GM18951 (cell line): Measurements from ENCODE around the gene PPP2R5A.
"Not testable (repeated sequence)": the region's sequence is repeated elsewhere in the genome, so short reads cannot be mapped to it uniquely, and the experiment has no call there.

Experiments used
- POLR2A ChIP-seq: IDR thresholded peaks from 4 replicates; pipeline ENCODE4 v1.6.1; 2011; ENCODE audit warnings: mild to moderate bottlenecking; ENCODE audit not compliant: insufficient read length, insufficient read depth; ENCODE audit errors: extremely low read depth
- in situ Hi-C: fragments of 300-500 bp; cut with MboI; formaldehyde crosslinking; loops from one replicate; pipeline ENCODE4 v1.12.0; 2022; ENCODE audit warnings: low sequenced_read_pairs, mixed read lengths, inconsistent platforms; ENCODE audit not compliant: unreplicated experiment

PPP2R5A gene

GRCh38 chr1:212294983-212295382 is 9.8 kb downstream of the PPP2R5A start:
- no peak for TF ChIP-seq POLR2A
- in situ Hi-C loops = no loop called here

- in situ Hi-C loops = no loop called here
- no peak for TF ChIP-seq POLR2A
These were observed 10.4 kb downstream of the PPP2R5A start for GRCh38 chr1:212295579-212295978.

DNA sequence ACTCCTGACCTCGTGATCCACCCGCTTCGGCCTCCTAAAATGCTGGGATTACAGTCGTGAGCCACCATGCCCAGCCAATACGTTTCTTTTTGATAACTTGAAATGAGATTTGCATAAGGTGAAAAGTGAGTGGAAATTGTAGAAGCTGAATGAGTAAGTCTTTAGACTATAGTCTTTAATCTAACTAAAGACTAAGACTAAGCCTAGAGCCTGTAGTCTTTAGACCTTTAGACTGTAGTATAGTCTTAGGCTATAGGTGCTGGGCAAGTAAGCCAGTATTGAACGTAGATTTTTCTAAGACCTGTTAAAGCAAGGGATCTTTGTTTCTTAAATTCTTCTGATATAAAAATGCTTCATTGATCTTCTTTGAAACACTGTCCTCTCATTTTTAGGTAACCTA is 12.1 kb downstream of the PPP2R5A start:
- TF ChIP-seq POLR2A = no peak

DNA sequence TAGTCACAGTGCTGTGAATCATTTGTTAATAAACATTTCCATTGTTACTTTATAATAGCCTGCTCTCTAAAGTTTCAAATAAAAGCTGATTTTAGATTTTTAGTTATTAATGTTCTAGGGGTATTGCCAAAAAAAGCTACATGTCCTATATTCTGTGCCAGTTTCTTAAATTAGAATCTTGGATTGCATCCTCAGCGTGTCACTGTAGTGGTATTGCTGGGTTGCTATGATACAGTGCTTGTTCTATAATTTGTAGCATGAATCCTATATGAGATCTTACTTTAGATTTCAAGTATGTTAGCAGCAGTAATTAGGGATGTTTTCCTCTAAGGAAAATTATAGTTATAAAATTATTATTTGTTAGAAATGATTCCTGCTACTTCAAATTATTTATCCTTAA is 16.4 kb downstream of the PPP2R5A start:
- in situ Hi-C loops = no loop called here

More for the DNA sequence above, 12.1 kb downstream of the PPP2R5A start:
- in situ Hi-C loops = no loop called here

DNA sequence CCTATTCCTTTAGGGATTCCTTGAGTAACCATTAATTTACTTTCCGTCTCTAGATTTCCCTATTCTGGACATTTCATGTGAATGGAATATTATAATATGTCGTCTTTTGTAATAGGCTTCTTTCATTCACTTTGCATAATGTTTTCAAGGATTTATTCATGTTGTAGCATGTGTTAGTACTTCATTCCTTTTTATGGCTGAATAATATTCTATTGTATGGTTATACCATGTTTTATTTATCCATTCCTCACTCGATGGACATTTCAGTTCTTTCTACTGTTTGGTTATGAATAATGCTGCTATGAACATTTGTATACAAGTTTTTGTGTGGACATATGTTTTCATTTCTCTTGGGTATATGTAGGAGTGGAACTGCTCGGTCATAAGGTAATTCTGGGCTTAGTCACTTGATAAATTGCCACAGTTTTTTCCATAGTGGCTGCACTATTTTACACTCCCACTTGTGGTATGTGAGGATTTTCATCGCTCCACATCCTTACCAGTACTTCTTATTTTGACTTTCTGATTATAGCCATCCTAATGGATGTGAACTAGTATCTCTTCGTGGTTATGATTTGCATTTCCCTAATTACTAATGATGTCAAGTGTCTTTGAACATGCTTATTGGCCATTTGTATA is 17.7 kb downstream of the PPP2R5A start:
- TF ChIP-seq POLR2A = no peak
- in situ Hi-C loops = no loop called here

More for the DNA sequence above, 16.4 kb downstream of the PPP2R5A start:
- no peak for TF ChIP-seq POLR2A

DNA sequence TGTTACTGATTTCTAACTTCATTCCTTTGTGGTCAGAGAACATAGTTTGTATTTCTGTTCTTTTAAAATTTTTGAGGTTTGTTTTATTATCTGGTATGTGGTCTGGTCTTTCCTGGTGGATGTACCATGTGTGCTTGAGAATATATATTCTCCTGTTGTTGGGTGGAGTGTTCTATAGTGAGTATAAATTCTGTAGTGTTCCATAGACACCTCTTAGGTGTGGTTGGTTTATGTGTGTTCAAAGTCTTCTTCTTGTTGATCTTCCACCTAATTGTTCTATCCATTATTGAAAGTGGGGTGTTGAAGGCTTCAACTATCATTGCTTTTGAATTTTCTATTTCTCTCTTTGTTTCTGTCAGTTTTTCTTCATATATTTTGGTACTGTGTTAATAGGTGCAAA is 20.1 kb downstream of the PPP2R5A start:
- in situ Hi-C loops = no loop called here
- no peak for TF ChIP-seq POLR2A

GRCh38 chr1:212305984-212306452 is 20.8 kb downstream of the PPP2R5A start:
- in situ Hi-C loops = not testable (repeated sequence)

- no peak for TF ChIP-seq POLR2A
- in situ Hi-C loops = no loop called here
These were observed 24.8 kb downstream of the PPP2R5A start for GRCh38 chr1:212309967-212310366.

GRCh38 chr1:212310383-212310782 is 25.2 kb downstream of the PPP2R5A start:
- in situ Hi-C loops = no loop called here

GRCh38 chr1:212311836-212312497 is 26.8 kb downstream of the PPP2R5A start:
- in situ Hi-C loops = no loop called here
- TF ChIP-seq POLR2A = no peak

More at GRCh38 chr1:212310383-212310782, 25.2 kb downstream of the PPP2R5A start:
- no peak for TF ChIP-seq POLR2A

DNA sequence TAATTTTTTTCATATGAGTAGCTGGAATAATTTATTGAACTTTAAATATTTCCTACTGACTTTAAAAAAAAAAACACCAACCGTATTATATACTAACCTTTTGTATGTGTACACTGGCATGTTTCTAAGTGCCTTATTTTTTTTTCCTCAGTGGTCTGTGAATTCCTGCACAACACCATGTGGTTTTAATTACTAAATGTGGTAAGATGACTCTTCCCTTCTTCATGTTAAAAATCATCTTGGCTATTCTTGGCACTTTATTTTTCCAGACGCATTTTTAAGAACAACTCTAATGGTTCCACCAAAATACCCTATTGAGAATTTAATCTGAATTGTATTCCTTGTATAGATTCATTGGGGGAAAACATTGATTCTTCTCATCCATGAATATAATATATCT is 28.4 kb downstream of the PPP2R5A start:
- TF ChIP-seq POLR2A = no peak
- in situ Hi-C loops = no loop called here

- in situ Hi-C loops = no loop called here
- no peak for TF ChIP-seq POLR2A
These were observed 30.0 kb downstream of the PPP2R5A start for GRCh38 chr1:212315184-212315583.

GRCh38 chr1:212315907-212316306 is 30.7 kb downstream of the PPP2R5A start:
- TF ChIP-seq POLR2A = no peak
- in situ Hi-C loops = no loop called here

GRCh38 chr1:212317916-212318315 is 32.7 kb downstream of the PPP2R5A start:
- TF ChIP-seq POLR2A = no peak
- in situ Hi-C loops = no loop called here

GRCh38 chr1:212321031-212321430 is 35.8 kb downstream of the PPP2R5A start:
- in situ Hi-C loops = not testable (repeated sequence)
